Karpas-422 (cell line): ENCODE data around the gene ZNF594. TPM values are rescaled to one million over a fixed set of nuclear protein-coding genes. Genes with fewer than 3 reads are reported as not detected.
"Not testable (repeated sequence)": the region's sequence is repeated elsewhere in the genome, so short reads cannot be mapped to it uniquely, and the experiment has no call there.

ENCODE experiments used
- DNase-seq: peaks from one replicate; pipeline ENCODE4 v3.0.0-alpha.2; 2015
- H2AFZ ChIP-seq: fragments of 200-600 bp; sonication (generic); 2 replicates; pipeline ENCODE4 v1.6.1; 2014; ENCODE audit warnings: antibody characterized with exemption, low read length, mixed read lengths
- H3K27ac ChIP-seq: fragments of 200-600 bp; sonication (generic); 2 replicates; pipeline ENCODE4 v1.5.1; 2014; ENCODE audit warnings: mild to moderate bottlenecking, low read length, moderate library complexity
- H3K27me3 ChIP-seq: fragments of 200-600 bp; sonication (generic); 2 replicates; pipeline ENCODE4 v1.6.1; 2014; ENCODE audit warnings: low read length, mixed read lengths
- H3K36me3 ChIP-seq: fragments of 200-600 bp; sonication (generic); 2 replicates; pipeline ENCODE4 v1.6.1; 2014; ENCODE audit warnings: low read length, mixed read lengths; ENCODE audit not compliant: insufficient read depth
- H3K4me1 ChIP-seq: fragments of 200-600 bp; sonication (generic); 2 replicates; pipeline ENCODE4 v1.6.1; 2014; ENCODE audit warnings: mild to moderate bottlenecking, low read length, mixed read lengths
- H3K4me2 ChIP-seq: fragments of 200-600 bp; sonication (generic); 2 replicates; pipeline ENCODE4 v1.6.1; 2014; ENCODE audit warnings: low read length, low read depth, mild to moderate bottlenecking; ENCODE audit not compliant: poor library complexity, severe bottlenecking
- H3K4me3 ChIP-seq: fragments of 200-600 bp; sonication (generic); 2 replicates; pipeline ENCODE4 v1.5.1; 2014; ENCODE audit warnings: mild to moderate bottlenecking, antibody characterized with exemption, low read length, mixed read lengths
- H3K79me2 ChIP-seq: fragments of 200-600 bp; sonication (generic); 2 replicates; pipeline ENCODE4 v1.6.1; 2014; ENCODE audit warnings: mild to moderate bottlenecking, low read length, mixed read lengths
- H3K9ac ChIP-seq: fragments of 200-600 bp; sonication (generic); 2 replicates; pipeline ENCODE4 v1.6.0; 2014; ENCODE audit warnings: low read length
- H3K9me2 ChIP-seq: fragments of 200-600 bp; sonication (generic), shearing (Covaris generic); replicated peaks from 2 replicates; pipeline ENCODE4 v1.6.0; 2014; ENCODE audit warnings: mild to moderate bottlenecking, low read length, moderate library complexity; ENCODE audit not compliant: insufficient read depth
- H3K9me3 ChIP-seq: fragments of 300-700, 200-600 bp; sonication (generic); 2 replicates; pipeline ENCODE4 v1.6.1; 2014; ENCODE audit warnings: low read length, mixed read lengths
- H4K20me1 ChIP-seq: fragments of 200-600 bp; sonication (generic); 2 replicates; pipeline ENCODE4 v1.6.1; 2014; ENCODE audit warnings: mild to moderate bottlenecking, antibody characterized with exemption, low read length, low read depth; ENCODE audit not compliant: insufficient read depth
- total RNA-seq: library from RNA; depleted of rRNA; stranded (reverse); fragments of >200 nt; shearing (Covaris generic); gene quantifications from 2 replicates; pipeline ENCODE4 v1.2.3, GENCODE V29; 2014; ENCODE audit warnings: low replicate concordance

ZNF594 gene
- total RNA-seq, 1 experiment from 2014 or later = 14.5 TPM

DNA sequence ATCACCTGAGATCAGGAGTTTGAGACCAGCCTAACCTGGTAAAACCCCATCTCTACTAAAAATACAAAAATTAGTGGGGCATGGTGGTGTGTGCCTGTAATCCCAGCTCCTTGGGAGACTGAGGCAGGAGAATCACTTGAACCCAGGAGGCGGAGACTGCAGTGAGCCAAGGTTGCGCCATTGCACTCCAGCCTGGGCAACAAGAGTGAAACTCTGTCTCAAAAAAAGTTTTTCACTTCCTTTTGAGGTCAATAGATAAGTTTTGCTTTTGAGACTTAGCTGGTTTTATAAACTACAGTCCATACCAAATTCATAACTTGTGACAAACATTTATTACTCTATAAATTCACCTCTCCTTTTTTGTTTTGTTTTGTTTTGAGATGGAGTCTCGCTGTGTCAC lies 29.9 kb downstream of the ZNF594 start:
- H3K79me2 ChIP-seq, H3K4me3 ChIP-seq, H4K20me1 ChIP-seq, H3K4me1 ChIP-seq, H3K4me2 ChIP-seq, H3K27ac ChIP-seq, H3K36me3 ChIP-seq, H3K9me2 ChIP-seq, DNase-seq, H3K27me3 ChIP-seq, H3K9ac ChIP-seq, H3K9me3 ChIP-seq, H2AFZ ChIP-seq: not testable (repeated sequence)

GRCh38 chr17:5160702-5161101 lies 31.0 kb downstream of the ZNF594 start:
- not testable (repeated sequence) for H3K27ac ChIP-seq, DNase-seq, H3K4me2 ChIP-seq, H3K9me2 ChIP-seq, H2AFZ ChIP-seq, H3K4me1 ChIP-seq, H3K9ac ChIP-seq, H3K4me3 ChIP-seq, H3K9me3 ChIP-seq, H3K27me3 ChIP-seq, H3K36me3 ChIP-seq, H3K79me2 ChIP-seq, H4K20me1 ChIP-seq

GRCh38 chr17:5146122-5146521 lies 45.5 kb downstream of the ZNF594 start:
- not testable (repeated sequence) for H3K4me3 ChIP-seq, H2AFZ ChIP-seq, H3K9me3 ChIP-seq, H3K9me2 ChIP-seq, H3K4me2 ChIP-seq, H3K9ac ChIP-seq, DNase-seq, H3K79me2 ChIP-seq, H3K36me3 ChIP-seq, H4K20me1 ChIP-seq, H3K27ac ChIP-seq, H3K27me3 ChIP-seq, H3K4me1 ChIP-seq

DNA sequence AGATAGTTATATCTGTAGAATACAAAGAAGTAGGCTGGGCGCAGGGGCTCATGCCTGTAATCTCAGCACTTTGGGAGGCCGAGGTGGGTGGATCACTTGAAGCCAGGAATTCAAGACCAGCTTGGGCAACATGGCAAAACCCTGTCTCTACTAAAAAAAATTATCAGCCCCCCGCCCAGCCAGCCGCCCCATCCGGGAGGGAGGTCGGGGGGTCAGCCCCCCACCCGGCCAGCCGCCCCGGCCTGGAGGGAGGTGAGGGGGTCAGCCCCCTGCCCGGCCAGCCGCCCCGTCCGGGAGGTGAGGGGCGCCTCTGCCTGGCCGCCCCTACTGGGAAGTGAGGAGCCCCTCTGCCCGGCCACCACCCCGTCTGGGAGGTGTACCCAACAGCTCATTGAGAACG lies 48.8 kb downstream of the ZNF594 start:
- H3K9me2 ChIP-seq, H4K20me1 ChIP-seq, H3K36me3 ChIP-seq, H3K79me2 ChIP-seq, H2AFZ ChIP-seq, H3K4me1 ChIP-seq, H3K4me3 ChIP-seq, H3K27me3 ChIP-seq, DNase-seq, H3K9me3 ChIP-seq, H3K27ac ChIP-seq, H3K4me2 ChIP-seq, H3K9ac ChIP-seq: not testable (repeated sequence)

GRCh38 chr17:5139458-5139732 lies 52.3 kb downstream of the ZNF594 start:
- no peak overlapping the region for H3K9ac ChIP-seq
- DNase-seq = no peak
- no peaks in the 10 kb centered on the region for H3K79me2 ChIP-seq
- H3K4me1 ChIP-seq = peaks cover 3% of the 10 kb centered on the region
- H3K36me3 ChIP-seq = no peaks in the 10 kb centered on the region
- no peak overlapping the region for H3K4me2 ChIP-seq
- H2AFZ ChIP-seq = no peak overlapping the region
- H3K4me3 ChIP-seq = no peak overlapping the region
- H3K9me2 ChIP-seq = no peaks in the 10 kb centered on the region
- no peaks in the 10 kb centered on the region for H4K20me1 ChIP-seq
- H3K9me3 ChIP-seq = no peaks in the 10 kb centered on the region
- H3K27ac ChIP-seq = no peak overlapping the region
- no peaks in the 10 kb centered on the region for H3K27me3 ChIP-seq

DNA sequence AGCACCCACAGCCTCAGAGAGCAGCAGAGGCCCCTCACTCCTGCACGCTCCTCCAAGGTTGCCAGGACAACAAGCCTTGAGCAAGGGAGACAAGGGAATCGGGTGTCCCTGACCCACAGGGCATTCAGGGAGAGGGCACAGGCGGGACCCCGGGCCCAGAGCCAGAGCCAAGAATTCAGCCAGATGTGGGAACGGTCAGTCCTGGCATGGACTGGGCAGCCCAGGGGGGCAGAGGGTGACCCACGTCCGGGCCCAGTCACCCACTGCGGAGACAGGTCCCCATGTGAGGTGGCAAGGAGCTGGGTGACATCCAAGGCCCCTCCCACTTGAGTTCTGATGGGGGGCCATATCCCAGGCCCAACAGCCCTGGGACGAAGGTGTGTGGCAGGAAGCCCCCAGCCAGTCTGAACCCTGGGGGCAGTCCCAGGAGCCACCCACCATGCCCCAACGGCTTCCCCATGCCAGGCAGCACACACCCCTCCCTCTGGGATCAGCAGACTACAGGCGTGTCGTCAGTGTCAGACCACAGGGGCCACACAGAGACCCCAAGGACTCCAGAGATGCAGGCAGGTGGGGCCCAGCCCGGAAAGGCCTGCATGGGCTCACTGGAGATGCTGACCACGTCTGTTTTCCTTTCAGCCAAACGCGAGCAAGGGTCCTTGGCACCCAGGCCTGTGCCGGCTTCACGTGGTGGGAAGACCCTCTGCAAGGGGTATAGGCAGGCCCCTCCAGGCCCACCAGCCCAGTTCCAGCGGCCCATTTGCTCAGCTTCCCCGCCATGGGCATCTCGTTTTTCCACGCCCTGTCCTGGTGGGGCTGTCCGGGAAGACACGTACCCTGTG lies 52.8 kb downstream of the ZNF594 start:
- peaks cover 3% of the 10 kb centered on the region for H3K4me1 ChIP-seq
- no peaks in the 10 kb centered on the region for H3K9me2 ChIP-seq
- H3K79me2 ChIP-seq = no peaks in the 10 kb centered on the region
- no peaks in the 10 kb centered on the region for H4K20me1 ChIP-seq
- no peak overlapping the region for H3K4me2 ChIP-seq
- no peaks in the 10 kb centered on the region for H3K36me3 ChIP-seq
- H3K27me3 ChIP-seq = no peaks in the 10 kb centered on the region
- H3K9ac ChIP-seq = no peak overlapping the region
- no peak for DNase-seq
- no peak overlapping the region for H3K27ac ChIP-seq
- no peak overlapping the region for H3K4me3 ChIP-seq
- H3K9me3 ChIP-seq = no peaks in the 10 kb centered on the region
- no peak overlapping the region for H2AFZ ChIP-seq

DNA sequence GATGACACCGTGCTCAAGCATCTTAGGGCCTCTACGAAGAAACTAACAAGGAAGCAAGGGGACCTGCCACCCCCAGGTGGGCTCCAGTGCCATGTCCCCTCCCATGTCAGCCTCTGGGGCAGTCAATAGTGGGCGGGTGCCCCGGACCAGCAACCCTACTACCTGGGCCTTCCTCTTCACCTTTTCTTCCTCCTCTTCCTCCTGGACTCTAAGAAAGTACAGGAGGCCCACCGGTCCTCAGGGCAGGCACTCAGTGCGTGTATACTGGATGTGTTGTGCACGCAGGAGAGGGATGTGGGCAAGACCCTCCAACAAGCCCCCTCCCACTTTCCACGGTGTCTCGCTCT lies 53.5 kb downstream of the ZNF594 start:
- not testable (repeated sequence) for H2AFZ ChIP-seq, H3K9me3 ChIP-seq, DNase-seq

GRCh38 chr17:5137511-5138197 lies 54.0 kb downstream of the ZNF594 start:
- not testable (repeated sequence) for H3K9me3 ChIP-seq, H3K4me1 ChIP-seq, DNase-seq, H4K20me1 ChIP-seq, H3K9me2 ChIP-seq, H3K27me3 ChIP-seq, H3K36me3 ChIP-seq, H3K27ac ChIP-seq, H3K79me2 ChIP-seq, H3K4me2 ChIP-seq, H3K9ac ChIP-seq, H3K4me3 ChIP-seq, H2AFZ ChIP-seq

More for the DNA sequence above, 53.5 kb downstream of the ZNF594 start:
- H3K27me3 ChIP-seq, H3K9me2 ChIP-seq, H3K9ac ChIP-seq, H3K4me2 ChIP-seq, H3K4me1 ChIP-seq, H3K4me3 ChIP-seq, H3K27ac ChIP-seq, H4K20me1 ChIP-seq, H3K36me3 ChIP-seq, H3K79me2 ChIP-seq: not testable (repeated sequence)
